GM19025 (cell line): ENCODE results near the gene HLA-E.
"Not testable (repeated sequence)": the region's sequence is repeated elsewhere in the genome, so short reads cannot be mapped to it uniquely, and the experiment has no call there.

Experiments
- ATAC-seq: cut with Tn5 transposase; IDR thresholded peaks from one replicate; pipeline ENCODE4 v1.9.1; 2021; ENCODE audit warnings: mild to moderate bottlenecking, low read depth, moderate library complexity; ENCODE audit not compliant: unreplicated experiment

Gene HLA-E

DNA sequence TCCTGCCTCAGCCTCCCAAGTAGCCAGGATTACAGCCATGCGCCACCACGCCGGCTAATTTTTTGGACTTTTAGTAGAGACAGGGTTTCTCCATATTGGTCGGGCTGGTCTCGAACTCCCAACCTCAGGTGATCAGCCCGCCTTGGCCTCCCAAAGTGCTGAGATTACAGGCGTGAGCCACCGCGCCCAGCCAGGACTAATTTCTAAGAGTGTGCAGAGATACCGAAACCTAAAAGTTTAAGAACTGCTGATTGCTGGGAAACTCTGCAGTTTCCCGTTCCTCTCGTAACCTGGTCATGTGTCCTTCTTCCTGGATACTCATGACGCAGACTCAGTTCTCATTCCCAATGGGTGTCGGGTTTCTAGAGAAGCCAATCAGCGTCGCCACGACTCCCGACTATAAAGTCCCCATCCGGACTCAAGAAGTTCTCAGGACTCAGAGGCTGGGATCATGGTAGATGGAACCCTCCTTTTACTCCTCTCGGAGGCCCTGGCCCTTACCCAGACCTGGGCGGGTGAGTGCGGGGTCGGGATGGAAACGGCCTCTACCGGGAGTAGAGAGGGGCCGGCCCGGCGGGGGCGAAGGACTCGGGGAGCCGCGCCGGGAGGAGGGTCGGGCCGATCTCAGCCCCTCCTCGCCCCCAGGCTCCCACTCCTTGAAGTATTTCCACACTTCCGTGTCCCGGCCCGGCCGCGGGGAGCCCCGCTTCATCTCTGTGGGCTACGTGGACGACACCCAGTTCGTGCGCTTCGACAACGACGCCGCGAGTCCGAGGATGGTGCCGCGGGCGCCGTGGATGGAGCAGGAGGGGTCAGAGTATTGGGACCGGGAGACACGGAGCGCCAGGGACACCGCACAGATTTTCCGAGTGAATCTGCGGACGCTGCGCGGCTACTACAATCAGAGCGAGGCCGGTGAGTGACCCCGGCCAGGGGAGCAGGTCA is at the start of gene HLA-E:
TSS of gene HLA-E (plus strand) at position 429 of the 945 bp plus-strand sequence. CDS start at position 452, 23 bp downstream.
- peak; percentile 72 for ATAC-seq

DNA sequence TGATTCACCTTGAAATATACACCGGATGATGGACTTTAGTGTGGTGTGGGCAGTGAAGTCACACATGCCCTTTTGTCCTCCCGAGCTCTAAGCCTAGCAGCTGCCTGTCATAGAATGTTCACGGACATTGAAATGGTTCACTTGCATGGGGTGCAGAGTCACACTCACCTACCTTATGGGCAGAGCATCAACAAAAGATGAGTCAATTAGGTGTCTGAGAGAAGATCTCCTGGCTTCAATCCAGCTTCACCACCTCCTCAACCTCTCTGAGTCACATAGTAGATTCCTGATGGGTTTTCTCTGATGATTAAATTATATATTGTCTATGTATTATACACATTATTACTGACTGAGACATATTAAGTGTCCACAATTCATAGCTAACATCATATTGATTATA is 48.1 kb upstream of the HLA-E start:
- ATAC-seq: no peak

DNA sequence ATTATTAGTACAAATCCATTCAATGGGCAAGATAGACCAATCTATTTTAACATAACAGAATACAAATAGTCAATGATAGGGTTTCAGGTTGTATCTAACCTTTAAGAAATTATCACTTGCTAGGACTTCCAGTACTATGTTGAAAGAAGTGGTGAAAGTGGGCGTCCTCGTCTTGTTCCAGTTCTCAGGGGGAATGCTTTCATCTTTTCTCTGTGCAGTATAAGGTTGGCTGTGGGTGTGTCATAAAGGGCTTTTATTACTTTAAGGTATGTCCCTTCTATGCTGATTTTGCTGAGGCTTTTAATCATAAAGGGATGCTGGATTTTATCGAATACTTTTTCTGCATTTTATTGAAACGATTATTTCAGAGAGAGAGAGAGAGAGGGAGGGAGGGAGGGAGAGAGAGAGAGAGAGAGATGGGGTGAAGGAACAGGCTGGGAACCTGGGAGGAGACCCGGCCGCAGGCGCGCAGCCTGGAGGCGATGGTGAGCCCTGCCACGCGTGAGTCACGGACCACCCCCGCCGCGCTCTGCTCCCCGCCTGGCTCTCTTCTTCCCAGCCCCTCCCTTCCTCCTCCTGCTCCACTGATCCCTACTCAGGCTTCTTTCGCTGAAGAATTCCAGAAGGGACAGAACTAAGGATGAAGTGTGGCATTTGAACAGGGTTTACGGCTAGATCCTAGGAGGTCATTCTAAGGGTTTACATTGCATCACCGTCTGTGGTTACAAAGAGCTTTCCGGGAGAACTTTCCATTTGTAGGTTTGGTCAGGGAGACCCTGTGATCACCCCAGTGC is 45.5 kb upstream of the HLA-E start:
- no peak for ATAC-seq

DNA sequence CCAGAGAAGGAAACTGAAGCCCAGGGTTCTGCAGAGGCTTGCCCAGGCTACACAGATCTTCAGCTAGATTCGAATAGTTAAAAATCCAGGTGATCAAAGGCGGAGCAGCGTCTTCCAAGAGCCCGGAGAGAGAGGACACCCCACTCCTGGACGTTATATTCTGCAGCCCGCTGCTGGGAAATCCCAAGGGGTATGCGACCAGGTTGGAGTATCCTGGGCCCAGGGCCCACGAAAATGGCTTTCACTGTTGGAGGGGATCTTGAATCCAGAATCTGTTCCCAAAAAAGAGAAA is 44.9 kb upstream of the HLA-E start:
- ATAC-seq: no peak

DNA sequence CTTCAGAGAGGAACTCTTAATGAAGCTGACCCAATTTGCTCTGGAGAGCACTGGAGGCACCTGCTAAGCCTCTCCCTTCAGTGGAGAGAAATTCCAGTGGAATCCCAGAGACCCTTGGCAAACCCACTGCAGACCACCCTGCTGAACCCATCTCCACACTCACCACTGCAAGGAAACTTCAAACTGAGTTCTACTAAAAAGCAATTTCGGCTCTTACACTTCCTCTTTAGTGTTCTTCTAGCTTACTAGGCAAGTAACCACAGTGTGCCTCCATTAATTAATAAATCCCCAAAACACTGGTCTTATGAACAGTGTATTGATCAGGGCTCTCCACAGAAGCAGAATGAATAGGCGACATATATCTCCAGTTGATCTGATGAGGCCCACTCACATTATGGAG is 43.0 kb upstream of the HLA-E start:
- ATAC-seq: no peak

DNA sequence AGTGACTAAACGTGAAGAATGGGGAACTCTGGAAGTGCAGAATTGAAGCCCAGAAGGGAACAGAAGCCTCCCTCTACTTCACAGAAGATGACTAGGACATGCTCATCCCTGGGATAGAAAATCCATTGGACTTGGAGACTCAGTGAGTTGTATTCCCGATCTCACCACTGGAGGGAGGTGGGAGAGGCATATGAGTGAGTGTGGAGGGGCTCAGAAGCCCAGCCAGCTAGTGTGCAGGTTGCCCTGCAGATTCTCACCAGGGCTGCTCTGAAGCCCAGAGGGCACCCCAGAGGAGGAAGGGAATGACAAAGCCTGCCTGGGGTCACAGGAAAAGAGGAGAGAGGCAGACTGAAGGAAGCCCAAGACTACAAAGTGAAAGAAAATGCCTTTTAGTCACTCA is 42.1 kb upstream of the HLA-E start:
- no peak for ATAC-seq

DNA sequence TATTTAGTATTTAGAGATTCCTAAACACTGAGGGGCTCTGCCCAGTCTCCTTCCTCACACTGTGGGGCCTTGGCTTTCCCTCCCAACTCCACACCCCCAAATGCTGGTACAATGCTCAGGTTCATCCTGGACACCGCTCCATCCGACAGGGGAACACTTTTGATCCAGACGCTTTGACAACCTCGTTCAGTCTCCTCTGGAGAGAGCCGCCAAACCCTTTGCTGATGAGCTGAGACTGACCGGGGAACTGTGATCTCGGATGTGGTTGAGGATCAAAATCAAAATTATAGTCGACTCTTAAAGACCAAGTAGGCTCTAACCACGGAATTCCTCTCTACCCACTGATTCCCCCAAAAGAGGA is 38.8 kb upstream of the HLA-E start:
- ATAC-seq: no peak

DNA sequence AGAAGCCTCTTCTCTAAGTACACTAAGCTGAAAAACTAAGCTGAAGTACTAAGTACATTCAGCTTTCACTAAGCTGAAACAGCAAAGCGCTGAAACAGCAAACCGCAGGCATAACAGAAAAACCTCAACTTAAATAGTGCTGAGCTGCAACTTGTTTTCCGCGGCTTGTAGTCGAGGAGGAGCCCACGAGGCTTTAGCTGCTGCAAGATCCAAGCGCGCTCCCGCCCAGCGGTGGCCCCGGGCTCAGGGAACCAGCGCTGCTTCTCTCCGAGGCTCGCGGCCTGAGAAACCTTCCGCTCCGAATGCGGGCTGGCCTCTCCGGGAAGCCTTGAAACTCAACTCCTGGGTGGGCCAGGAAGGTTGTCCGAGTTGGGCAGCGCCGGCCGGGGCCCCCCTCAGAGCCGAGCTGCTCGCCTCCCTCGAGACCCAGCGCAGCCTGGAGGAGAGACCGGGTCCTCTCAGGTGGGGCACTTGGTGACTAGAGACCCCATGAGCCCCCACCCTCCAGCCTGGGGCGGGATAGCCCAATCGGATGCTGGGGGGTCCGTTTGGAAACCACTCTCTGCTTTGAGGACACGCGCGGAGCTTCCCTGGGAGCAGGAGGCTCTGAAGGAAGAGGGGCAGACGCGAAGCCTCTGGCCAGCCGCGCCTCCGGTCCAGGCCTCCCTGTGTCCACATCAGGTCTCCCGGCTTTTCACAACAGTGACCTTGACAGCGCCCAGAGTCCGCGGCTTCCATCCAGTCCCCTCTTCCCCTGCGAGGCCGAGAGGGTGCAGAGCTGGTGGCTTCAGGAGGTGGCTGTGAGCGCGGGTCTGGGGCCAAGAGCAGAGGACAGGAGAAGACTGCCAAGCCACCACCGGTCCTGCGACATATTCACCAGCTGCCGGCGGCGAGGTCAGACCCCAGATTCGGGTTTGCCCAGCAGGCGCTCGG is 38.1 kb upstream of the HLA-E start:
- no peak for ATAC-seq

DNA sequence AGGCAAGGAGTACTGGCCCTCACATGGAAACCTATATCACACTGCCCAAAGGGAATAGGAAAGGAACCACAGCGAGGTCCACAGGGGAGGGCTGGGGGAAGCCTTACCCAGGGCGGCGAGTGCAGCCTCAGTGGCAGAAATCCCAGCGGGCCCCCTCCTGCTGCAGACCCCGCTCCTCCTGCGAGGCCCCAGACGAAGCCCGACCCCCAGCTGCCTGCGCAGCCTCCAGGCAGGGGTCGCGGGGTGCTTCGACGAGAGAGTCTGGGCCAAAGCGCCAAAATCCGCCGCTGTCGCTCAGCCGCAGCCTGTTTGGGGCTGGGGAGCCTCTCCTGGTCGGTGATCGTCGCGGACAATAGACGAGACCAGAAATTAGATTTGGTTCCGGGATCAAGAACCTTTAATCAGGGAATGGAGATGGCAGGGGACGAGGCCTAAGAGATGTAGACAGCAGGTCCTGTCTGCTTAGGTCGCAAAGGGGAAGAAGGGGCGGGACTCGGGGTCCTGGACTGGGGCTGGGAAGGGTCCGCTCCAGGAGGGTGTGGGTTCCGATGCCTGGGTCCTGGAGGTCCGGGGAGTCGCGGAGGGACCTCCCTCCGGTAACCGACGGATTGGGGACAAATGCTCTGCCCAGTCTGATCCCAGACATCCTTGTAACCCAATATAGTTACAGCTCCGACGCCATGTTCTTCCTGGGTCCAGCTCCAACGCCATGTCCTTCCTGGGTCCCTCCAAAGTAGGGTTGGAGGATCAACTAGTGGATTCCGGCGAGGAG is 36.4 kb upstream of the HLA-E start:
- no peak for ATAC-seq

DNA sequence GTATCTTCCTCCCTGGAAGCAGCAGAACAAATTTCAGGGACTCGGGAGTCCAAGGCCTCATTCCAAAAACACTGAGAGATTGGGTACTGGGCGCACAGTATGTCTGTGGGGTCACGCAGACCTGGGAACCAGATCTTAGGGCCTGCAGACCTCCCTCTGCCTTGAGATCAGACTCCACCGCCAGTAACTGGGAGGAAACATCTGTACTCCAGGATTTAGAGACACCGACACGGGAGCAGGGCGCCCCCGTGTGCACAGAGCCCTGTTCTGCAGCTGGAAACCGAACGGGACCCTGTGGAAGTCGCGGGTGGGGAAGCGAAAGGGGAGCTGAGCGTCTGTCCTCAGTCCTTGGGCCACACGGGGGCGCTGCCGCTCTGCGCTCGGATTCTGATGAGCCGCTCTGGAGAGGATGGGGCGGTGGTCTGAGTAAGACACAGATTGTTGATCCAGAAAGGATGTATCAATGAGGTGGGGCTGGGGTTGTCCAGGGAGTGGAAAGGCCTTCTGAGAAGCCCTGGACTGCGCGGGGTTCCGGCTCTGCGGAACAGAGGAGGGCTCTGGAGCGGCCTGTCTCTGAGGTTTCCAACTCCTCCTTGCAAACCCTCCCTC is 35.7 kb upstream of the HLA-E start:
- no peak for ATAC-seq

DNA sequence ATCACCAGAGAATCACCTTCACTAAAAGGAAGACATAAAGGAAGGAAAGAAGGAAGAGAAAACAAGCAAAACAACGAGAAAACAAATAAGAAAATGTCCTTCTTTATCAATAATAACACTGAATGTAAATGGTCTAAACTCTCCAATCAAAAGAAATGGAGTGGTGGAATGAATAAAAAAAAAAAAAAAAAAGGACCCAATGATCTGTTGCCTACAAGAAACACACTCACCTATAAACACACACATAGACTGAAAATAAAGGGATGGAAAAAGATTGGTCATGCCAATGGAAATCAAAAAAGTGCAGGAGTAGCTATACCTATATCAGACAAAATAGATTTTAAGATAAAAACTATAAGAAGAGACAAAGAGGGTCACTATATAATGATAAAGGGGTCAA is 30.2 kb upstream of the HLA-E start:
- no peak for ATAC-seq

DNA sequence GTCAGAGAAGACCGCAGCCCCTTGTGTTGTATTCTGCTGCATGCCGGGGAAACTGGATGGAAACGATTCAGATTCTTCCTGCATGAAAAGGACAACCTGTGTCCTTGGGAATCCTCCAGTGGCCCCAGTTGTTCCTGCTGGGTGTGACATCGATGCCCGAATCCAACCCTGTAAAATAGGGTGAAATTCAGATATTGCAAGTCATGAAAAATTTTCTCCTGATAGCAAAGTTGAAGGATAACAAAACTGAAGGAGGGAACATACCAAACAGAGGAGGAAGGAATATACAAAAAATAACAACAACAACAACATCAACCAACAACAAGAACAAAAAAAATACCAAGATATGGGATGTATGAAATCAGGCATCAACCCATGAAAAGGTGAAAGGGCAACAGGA is 28.3 kb upstream of the HLA-E start:
- ATAC-seq: no peak

DNA sequence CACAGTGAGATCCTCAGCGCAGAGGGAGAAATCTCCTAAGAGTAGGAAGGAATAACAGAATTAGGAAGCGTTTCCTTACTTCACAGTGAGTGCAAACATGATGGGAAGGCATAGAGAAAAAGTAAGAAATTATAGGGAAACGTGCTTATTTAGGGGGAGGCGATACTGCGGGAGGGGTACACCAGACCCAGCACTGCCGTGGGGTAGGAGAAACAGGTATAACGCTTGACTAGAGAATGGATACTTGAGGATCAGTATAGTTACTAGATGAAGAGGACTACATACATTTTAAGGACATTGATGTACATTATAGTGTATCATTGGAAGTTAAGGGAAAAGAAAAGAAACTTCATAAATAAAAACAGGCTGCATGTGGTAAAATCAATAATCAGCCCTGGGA is 26.8 kb upstream of the HLA-E start:
- ATAC-seq: no peak

DNA sequence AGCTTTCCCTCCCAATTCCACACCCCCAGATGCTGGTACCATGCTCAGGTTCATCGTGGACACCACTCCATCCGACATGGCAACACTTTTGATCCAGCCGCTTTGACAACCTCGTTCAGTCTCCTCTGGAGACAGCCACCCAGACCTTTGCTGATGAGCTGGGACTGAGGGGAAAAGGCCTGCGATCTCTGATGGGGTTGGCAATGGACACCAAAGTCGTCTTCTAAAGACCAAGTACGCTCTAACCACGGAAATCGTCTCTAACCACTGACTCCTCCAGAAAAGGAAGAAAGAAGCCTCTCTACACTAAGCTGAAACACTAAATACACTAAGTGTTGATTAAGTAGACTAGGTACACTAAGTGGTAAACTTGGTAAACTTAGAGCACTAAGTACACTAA is 26.1 kb upstream of the HLA-E start:
- ATAC-seq: no peak

DNA sequence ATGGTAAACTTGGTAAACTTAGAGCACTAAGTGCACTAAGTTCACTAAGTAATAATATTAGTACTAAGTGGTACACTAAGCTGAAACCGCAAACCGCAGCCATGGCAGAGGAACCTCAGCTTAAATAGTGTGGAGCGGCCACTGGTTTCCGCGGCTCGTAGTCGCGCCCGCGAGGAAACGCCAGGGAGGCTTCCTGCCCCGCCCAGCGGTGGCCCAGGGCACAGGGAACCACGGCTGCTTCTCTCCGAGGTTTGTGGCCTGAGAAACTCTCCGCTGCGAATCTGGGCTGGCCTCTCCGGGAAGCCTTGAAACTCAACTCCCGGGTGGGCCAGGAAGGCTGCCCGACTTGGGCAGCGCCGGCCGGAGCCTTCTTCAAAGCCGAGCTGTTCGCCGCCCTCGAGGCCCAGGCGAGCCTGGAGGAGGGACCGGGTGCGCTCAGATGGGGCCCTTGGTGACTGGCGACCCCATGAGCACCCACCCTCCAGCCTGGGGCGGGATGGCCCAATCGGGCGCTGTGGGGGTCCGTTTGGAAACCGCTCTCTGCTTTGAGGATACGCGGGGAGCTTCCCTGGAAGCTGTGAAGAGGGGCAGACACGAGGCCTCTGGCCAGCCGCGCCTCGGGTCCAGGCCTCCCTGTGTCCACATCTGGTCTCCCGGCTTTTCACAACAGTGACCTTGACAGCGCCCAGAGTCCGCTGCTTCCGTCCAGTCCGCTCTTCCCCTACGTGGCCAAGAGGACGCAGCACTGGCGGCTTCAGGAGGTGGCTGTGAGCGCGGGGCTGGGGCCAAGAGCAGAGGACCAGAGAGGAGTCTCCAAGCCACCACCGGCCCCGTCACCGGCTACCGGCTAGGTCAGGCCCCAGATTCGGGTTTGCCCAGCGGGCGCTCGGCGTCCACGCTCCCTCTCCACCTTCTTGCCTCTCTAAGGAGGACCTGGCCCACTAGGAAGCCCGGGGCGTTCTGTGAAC is 25.4 kb upstream of the HLA-E start:
- no peak for ATAC-seq

DNA sequence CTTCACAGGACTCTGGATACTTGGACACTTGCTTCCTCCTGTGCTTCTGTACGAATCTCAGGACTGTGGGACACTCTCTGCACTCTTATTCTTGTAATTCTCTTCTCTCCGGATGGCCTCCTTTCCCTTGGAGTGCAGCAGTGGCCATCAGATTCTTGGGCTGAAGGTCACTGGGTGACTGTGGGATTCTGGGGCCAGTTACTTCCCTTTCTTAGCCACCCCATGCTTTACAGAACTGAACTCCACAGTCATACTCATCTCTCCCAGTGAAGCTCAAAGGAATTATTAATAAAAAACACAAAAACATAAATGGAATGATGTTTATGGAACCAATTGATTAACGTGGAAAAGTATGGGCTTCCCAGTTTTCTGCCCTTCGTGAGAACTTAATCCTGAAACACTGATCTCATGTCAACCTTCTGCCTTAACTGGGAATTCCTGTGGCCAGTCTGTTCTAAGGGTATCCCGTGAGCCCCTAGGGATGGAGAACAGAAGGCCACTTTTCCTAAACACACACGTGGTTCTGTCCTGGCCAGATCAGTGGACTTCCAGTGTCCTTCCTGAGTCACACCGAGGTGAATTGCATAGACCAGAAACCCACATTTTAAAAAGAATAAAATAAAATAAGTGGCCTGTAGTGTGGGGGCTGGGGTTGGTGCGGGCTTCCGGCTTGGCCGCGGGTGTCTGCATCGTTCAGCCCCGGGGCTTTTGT is 23.6 kb upstream of the HLA-E start:
- no peak for ATAC-seq

DNA sequence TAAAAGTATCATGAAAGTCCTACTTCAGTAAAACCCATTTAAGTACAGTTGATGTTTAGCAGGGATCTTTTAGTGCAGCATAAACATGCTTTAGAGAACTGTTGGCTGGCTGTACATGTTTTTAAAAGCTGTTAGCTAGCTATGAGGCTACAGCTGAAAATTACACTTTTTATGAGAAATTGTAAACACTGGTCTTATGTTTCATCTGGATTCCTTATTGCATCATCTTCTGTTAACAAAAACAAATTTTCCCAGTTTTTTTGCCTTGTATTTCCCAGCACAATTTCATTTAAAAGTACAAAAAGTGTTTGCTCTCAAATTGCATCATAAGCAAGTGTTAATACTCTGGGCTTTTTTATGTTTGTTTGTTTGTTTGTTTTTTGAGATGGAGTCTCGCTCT is 18.3 kb upstream of the HLA-E start:
- no peak for ATAC-seq

DNA sequence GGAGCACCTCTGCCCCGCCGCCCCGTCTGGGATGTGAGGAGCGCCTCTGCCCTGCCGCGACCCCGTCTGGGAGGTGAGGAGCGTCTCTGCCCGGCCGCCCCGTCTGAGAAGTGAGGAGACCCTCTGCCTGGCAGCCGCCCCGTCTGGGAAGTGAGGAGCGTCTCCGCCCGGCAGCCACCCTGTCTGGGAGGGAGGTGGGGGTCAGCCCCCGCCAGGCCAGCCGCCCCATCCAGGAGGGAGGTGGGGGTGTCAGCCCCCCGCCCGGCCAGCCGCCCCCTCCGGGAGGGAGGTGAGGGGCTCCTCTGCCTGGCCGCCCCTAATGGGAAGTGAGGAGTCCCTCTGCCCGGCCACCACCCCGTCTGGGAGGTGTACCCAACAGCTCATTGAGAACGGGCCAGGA is 14.2 kb upstream of the HLA-E start:
- ATAC-seq: not testable (repeated sequence)
